IPS-20b (cell line): ENCODE results near the gene ABCG1.
"Not testable (repeated sequence)": the region's sequence is repeated elsewhere in the genome, so short reads cannot be mapped to it uniquely, and the experiment has no call there.

Experiments
- H3K27ac ChIP-seq: one replicate; pipeline ENCODE4 v1.5.1; 2013; ENCODE audit warnings: low read length
- H3K27me3 ChIP-seq: 2 replicates; pipeline ENCODE4 v1.6.1; 2013; ENCODE audit warnings: mild to moderate bottlenecking, low read length, inconsistent platforms; ENCODE audit not compliant: insufficient read depth
- H3K36me3 ChIP-seq: 2 replicates; pipeline ENCODE4 v1.6.1; 2013; ENCODE audit warnings: low read depth, mild to moderate bottlenecking, inconsistent platforms, low read length, moderate library complexity; ENCODE audit not compliant: insufficient read depth
- H3K4me1 ChIP-seq: 2 replicates; pipeline ENCODE4 v1.6.1; 2013; ENCODE audit warnings: mild to moderate bottlenecking, control low read depth, inconsistent platforms, low read length, moderate library complexity; ENCODE audit not compliant: insufficient read depth
- H3K4me3 ChIP-seq: 2 replicates; pipeline ENCODE4 v1.5.1; 2013; ENCODE audit warnings: mild to moderate bottlenecking, low read length, inconsistent platforms
- H3K9ac ChIP-seq: 2 replicates; pipeline ENCODE4 v1.6.1; 2013; ENCODE audit warnings: low read depth, mild to moderate bottlenecking, inconsistent platforms, low read length, moderate library complexity
- H3K9me3 ChIP-seq: 2 replicates; pipeline ENCODE4 v1.6.1; 2013; ENCODE audit warnings: mild to moderate bottlenecking, low read depth, low read length, inconsistent platforms; ENCODE audit not compliant: insufficient read depth

Gene ABCG1

GRCh38 chr21:42282715-42283114 lies 63.8 kb downstream of the ABCG1 start:
- no peak overlapping the region for H3K4me3 ChIP-seq
- H3K36me3 ChIP-seq, result no peaks in the 10 kb centered on the region
- no peaks in the 10 kb centered on the region for H3K4me1 ChIP-seq
- H3K9me3 ChIP-seq, result no peaks in the 10 kb centered on the region
- H3K27me3 ChIP-seq, result no peaks in the 10 kb centered on the region
- no peak overlapping the region for H3K9ac ChIP-seq
- no peak overlapping the region for H3K27ac ChIP-seq

- Histone ChIP-seq H3K9me3 (no peaks in the 10 kb centered on the region), H3K4me3 (no peak overlapping the region), H3K27me3 (no peaks in the 10 kb centered on the region), H3K27ac (no peak overlapping the region), H3K36me3 (no peaks in the 10 kb centered on the region), H3K4me1 (no peaks in the 10 kb centered on the region), H3K9ac (no peak overlapping the region)
Observed at GRCh38 chr21:42285569-42286245, 66.8 kb downstream of the ABCG1 start.

- Histone ChIP-seq H3K27me3 (no peaks in the 10 kb centered on the region), H3K4me3 (no peak overlapping the region), H3K4me1 (no peaks in the 10 kb centered on the region), H3K27ac (no peak overlapping the region), H3K36me3 (no peaks in the 10 kb centered on the region), H3K9me3 (no peaks in the 10 kb centered on the region), H3K9ac (no peak overlapping the region)
Observed at GRCh38 chr21:42286416-42286815, 67.5 kb downstream of the ABCG1 start.

- H3K27ac ChIP-seq, result no peak overlapping the region
- no peaks in the 10 kb centered on the region for H3K4me1 ChIP-seq
- no peaks in the 10 kb centered on the region for H3K9me3 ChIP-seq
- no peaks in the 10 kb centered on the region for H3K36me3 ChIP-seq
- no peaks in the 10 kb centered on the region for H3K27me3 ChIP-seq
- no peak overlapping the region for H3K4me3 ChIP-seq
- H3K9ac ChIP-seq, result no peak overlapping the region
Observed at GRCh38 chr21:42287193-42288083, 68.5 kb downstream of the ABCG1 start.

GRCh38 chr21:42288962-42289361 lies 70.0 kb downstream of the ABCG1 start:
- Histone ChIP-seq H3K27ac (no peak overlapping the region), H3K9me3 (no peaks in the 10 kb centered on the region), H3K36me3 (no peaks in the 10 kb centered on the region), H3K4me3 (no peak overlapping the region), H3K27me3 (no peaks in the 10 kb centered on the region), H3K4me1 (no peaks in the 10 kb centered on the region), H3K9ac (no peak overlapping the region)

GRCh38 chr21:42289926-42290325 lies 71.0 kb downstream of the ABCG1 start:
- Histone ChIP-seq H3K9ac (no peak overlapping the region), H3K27ac (no peak overlapping the region), H3K36me3 (no peaks in the 10 kb centered on the region), H3K4me1 (no peaks in the 10 kb centered on the region), H3K4me3 (no peak overlapping the region), H3K9me3 (no peaks in the 10 kb centered on the region), H3K27me3 (no peaks in the 10 kb centered on the region)

- Histone ChIP-seq H3K9me3 (no peaks in the 10 kb centered on the region), H3K27ac (no peak overlapping the region), H3K27me3 (no peaks in the 10 kb centered on the region), H3K9ac (no peak overlapping the region), H3K36me3 (no peaks in the 10 kb centered on the region), H3K4me3 (no peak overlapping the region), H3K4me1 (no peaks in the 10 kb centered on the region)
Observed at GRCh38 chr21:42290505-42290904, 71.6 kb downstream of the ABCG1 start.

- Histone ChIP-seq H3K27me3 (no peaks in the 10 kb centered on the region), H3K27ac (no peak overlapping the region), H3K36me3 (no peaks in the 10 kb centered on the region), H3K4me1 (no peaks in the 10 kb centered on the region), H3K9me3 (no peaks in the 10 kb centered on the region), H3K9ac (no peak overlapping the region), H3K4me3 (no peak overlapping the region)
Observed at GRCh38 chr21:42291003-42291750, 72.2 kb downstream of the ABCG1 start.

- no peaks in the 10 kb centered on the region for H3K36me3 ChIP-seq
- no peak overlapping the region for H3K9ac ChIP-seq
- no peaks in the 10 kb centered on the region for H3K27me3 ChIP-seq
- H3K9me3 ChIP-seq, result no peaks in the 10 kb centered on the region
- no peak overlapping the region for H3K4me3 ChIP-seq
- no peaks in the 10 kb centered on the region for H3K4me1 ChIP-seq
- no peak overlapping the region for H3K27ac ChIP-seq
Observed at GRCh38 chr21:42291751-42292562, 73.0 kb downstream of the ABCG1 start.

- not testable (repeated sequence) for H3K27me3 ChIP-seq
Observed at GRCh38 chr21:42292563-42293142, 73.7 kb downstream of the ABCG1 start.

More at GRCh38 chr21:42292563-42293142, 73.7 kb downstream of the ABCG1 start:
- not testable (repeated sequence) for H3K4me1 ChIP-seq, H3K9ac ChIP-seq, H3K9me3 ChIP-seq, H3K4me3 ChIP-seq, H3K27ac ChIP-seq, H3K36me3 ChIP-seq
